Activated CD4-positive, alpha-beta T cell treated with anti-CD3 and anti-CD28 coated beads for 4 hours (primary cell): ENCODE measurements around the gene TOR1A.

ENCODE experiments used
- DNase-seq, 2 donors: peaks; one replicate each; pipeline ENCODE4 v3.0.0-alpha.2; 2020

The TOR1A gene

GRCh38 chr9:129851821-129852220, 27.9 kb upstream of the TOR1A start:
- no peak for DNase-seq

DNA sequence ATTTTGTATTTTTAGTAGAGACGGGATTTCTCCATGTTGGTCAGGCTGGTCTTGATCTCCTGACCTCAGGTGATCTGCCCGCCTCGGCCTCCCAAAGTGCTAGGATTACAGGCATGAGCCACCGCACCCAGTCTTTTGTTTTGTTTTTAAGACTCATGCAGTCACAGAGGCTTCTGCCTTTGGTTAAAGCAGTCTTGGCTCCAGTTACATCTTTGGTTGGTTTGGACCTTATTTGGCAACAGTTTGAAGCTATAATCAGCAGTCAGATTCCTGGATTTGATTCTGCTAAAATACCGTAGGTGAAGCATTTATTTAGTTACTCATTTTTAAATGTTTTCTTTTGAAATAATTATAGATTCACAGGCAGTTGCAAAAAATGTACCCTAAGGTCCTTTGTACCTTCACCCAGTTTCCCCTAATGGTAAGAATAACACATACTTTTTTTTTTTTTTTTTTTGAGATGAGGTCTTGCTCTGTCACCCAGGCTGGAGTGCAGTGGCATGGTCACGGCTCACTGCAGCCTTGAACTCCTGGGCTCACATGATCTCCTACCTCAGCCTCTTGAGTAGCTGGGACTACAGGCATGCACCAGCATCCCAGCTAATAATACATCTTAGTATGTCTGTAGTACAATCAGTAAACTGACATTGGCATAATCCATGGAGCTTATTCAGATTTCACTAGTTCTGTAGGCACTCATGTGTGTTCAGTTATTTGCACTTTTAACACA, 27.1 kb upstream of the TOR1A start:
- DNase-seq, result no peak

DNA sequence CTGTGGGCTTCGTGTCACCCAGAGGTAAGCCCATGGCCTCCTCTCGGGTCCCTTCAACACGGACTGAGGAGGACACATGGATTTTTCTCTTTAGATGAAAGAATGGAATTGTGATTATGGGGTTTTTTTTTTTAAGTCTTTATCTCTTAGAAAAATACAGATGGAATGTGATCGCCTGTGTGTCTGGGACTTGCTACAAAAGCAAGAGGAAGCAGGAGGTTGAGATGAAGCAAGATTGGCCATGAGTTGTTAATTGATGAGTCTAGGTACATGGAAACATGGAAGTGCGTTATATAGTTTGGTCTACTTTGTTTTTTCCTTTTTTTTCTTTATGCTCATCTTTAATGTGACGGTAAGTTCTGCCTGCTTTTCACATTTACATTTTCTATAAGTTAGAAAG, 26.0 kb upstream of the TOR1A start:
- DNase-seq, result no peak

- DNase-seq, result no peak
Observed at GRCh38 chr9:129848712-129849441, 24.9 kb upstream of the TOR1A start.

DNA sequence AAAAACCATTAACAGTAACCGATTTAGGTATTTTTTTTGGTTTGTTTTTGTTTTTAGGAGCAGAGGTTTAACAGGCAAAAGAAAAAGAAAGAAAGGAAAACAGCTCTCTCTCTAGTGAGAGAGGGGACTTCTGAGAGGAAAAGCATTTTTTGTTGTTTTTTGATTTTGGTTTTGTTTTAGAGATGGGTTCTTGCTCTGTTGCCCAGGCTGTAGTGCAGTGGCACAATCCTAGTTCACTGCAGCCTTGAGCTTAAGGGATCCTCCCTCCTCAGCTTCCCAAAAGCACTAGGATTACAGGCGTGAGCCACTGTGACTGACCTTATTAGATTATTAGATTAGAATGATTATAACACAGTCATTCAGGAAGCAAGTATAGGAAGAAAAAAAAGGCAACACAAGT, 21.4 kb upstream of the TOR1A start:
- no peak for DNase-seq

- no peak for DNase-seq
Observed at GRCh38 chr9:129841071-129841470, 17.1 kb upstream of the TOR1A start.

DNA sequence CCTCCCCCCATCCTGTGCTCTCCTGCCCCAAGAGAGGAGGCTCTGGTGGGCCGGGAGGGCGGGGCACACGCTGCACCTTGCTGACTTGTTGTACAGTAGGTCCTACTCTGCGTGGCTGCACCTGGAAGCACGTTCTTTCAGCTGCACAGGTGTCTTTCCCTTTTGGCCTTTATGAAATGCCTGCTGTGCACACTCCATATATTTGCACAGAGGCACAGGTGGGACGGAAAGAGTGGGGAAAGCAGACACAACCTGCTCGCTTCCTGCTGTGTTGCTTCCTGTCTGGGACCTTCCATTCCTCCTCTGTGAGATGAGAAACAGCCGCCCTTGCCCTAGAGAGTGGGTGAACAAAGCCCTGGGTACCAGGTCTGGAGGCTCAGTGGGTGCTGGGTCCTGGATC, 16.1 kb upstream of the TOR1A start:
- DNase-seq, result no peak

GRCh38 chr9:129839324-129840023, 15.5 kb upstream of the TOR1A start:
- DNase-seq, result no peak

- DNase-seq, result no peak
Observed at GRCh38 chr9:129838707-129839259, 14.8 kb upstream of the TOR1A start.

DNA sequence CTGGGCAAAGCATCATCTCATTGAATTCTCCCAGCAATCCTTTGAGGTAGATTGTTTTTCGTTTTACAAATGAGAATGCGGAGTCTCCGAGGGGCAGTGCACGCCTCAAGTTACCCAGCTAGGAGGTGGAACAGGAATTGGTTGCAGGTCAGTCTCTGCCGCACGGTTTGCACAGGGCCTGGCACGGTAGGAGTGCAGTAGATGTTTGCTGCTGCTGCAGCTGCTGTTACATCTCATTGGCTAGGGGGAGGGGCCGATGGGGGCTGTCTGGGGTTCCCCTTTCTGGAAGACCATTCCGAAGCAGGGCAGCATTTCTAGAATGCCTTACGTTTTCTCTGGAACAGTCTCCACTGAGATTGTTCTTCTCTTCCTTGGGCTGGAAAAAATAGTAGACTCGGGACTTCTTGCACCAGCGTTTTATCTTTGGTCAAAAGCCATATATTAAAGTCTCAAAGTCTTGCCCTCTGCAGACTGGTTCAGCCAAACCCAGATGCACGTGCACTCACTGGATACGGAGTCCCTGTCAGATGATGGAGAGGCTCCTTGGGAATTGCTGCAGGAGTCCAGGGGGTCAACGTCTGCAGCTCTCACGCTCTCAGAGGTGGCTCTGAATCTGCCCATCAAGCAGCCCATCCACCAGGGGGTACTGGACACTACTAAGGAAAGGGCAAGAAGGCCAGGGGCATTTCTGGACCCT, 12.5 kb upstream of the TOR1A start:
- peak; percentile 47 to 56 for DNase-seq

- no peak for DNase-seq
Observed at GRCh38 chr9:129835860-129836223, 11.9 kb upstream of the TOR1A start.

- DNase-seq, result peak; percentile 97 to 98
Observed at GRCh38 chr9:129835128-129835859, 11.4 kb upstream of the TOR1A start, which contains the start of the genes C9orf78 and USP20. TSS of gene C9orf78 (minus strand) at chr9:129835275. CDS start at chr9:129835221, 54 bp downstream. TSS of gene USP20 (plus strand) at chr9:129835458. CDS start at chr9:129852556, 17,098 bp downstream.

DNA sequence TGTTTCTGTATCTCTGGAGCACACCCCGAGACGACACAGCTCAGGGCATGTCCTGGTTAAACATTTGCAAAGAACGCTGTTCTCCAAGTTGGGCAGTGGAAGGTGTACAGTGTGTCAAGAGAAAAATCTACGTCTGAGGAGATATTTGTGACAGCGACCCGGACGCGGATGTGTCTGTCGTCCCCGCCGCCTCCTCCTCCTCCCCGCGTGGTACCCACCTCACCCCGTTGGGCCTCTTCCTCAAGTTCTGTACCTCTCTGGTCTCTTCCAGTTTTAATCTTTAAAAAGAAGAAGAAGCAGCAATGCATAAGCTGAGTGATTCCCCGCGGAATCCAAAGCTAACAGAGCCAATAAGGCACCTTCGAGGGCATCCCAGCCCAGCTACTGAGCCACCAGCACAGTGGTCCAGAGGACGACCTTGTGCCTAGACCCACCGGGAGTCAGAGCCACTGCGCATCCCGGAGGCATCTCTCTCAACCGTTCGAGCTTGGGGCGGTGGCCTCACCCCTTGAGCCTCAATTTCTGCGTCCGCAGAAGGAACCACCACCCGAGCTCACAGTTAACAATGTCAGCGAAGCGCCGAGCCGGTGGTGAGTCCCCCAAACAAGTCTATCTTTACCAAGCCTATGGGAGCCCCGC, 10.7 kb upstream of the TOR1A start:
- DNase-seq, result peak; percentile 38 to 53

- DNase-seq, result no peak
Observed at GRCh38 chr9:129832982-129833381, 9.0 kb upstream of the TOR1A start.

DNA sequence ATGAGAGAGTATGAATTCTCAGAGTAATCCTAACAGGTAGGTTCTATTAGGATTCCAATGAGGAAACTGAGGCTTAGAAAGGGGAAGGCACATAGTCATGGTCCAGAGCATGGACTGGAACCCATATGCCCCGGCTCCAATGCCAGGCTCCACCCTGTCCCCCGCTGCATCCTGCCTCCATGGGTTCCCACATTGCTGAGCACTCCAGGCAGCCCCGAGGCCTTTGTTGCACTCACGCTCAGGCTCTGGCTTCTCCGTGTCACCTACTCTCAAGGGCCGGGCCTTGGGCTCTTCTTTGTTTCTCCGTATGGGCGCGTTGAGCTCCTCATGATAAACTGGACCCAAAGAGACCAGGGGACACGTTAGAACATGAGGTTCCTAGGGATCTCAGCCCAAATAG, 5.0 kb upstream of the TOR1A start:
- no peak for DNase-seq

DNA sequence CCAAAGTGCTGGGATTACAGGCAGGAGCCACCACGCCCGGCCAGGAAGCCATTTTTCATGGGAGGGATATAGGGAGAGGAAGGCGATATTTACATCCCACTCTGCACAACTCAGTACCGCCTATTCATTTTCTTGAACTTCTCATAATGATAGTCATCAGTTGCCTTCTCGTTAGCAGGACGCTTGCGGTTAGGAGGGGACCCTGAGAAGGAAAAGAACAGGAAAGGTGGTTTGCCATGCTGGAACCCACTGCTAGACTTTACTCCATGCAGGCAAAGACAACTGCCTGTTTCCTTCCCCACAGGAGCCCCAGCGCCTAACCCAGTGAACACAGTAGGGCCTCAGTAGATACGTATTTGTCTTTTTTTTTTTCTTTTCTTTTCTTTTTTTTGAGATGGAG, 4.1 kb upstream of the TOR1A start:
- DNase-seq, result no peak

DNA sequence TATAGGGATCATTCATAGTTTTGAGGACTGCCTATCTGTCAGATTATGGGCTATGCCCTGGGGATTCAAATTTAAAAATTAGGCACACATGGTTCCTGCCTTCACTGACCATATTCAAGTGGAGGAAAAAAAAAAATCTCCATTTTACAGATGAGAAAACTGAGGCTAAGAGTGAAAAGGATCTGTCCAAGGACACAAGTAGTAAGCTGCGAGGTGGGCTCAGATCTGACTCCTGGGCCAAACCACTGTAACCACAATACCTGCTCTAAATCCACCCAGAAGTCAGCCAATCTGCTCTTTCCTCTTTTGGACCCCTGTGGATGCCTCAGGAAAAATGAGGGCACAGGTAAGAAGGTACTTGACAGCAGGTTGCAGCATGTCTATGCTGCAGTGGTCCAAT, 2.8 kb upstream of the TOR1A start:
- no peak for DNase-seq

DNA sequence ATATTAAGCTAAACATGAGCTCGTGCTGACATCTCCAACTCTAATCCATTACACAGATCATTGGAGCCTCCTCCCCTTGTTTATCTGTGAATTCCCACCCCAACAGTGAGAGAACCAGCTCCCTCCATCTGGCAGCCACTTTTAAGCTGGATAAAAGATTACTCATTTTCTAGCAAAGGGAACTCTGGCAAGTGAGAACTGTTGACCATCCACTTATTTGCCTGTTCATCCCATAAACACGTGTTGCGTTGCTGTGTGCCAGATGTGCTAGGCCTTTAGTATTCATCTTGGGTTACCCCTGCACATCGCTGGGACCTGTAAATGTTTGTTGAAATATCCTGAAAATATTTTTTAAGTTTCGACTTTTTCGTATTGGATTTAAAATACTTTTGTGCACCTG, 2.4 kb upstream of the TOR1A start:
- DNase-seq, result no peak

- no peak for DNase-seq
Observed at GRCh38 chr9:129823542-129823934, 398 bp downstream of the TOR1A start.

- DNase-seq, result no peak
Observed at GRCh38 chr9:129822898-129823541, 916 bp downstream of the TOR1A start.
